Measurements from ENCODE around the gene GDPD5.

GDPD5 gene

GRCh38 chr11:75487365-75487764 is 38.4 kb downstream of the GDPD5 start:
- DNase-seq: no peak

- no peak for DNase-seq
Measured at GRCh38 chr11:75485742-75486141, 40.0 kb downstream of the GDPD5 start.

GRCh38 chr11:75482931-75483469 is 42.7 kb downstream of the GDPD5 start:
- DNase-seq: no peak

- no peak for DNase-seq
Measured at GRCh38 chr11:75481922-75482606, 43.7 kb downstream of the GDPD5 start.

- no peak for DNase-seq
Measured at GRCh38 chr11:75481223-75481921, 44.4 kb downstream of the GDPD5 start.

GRCh38 chr11:75480185-75481175 is 45.3 kb downstream of the GDPD5 start:
- no peak for DNase-seq

GRCh38 chr11:75479597-75480145 is 46.1 kb downstream of the GDPD5 start:
- no peak for DNase-seq

DNA sequence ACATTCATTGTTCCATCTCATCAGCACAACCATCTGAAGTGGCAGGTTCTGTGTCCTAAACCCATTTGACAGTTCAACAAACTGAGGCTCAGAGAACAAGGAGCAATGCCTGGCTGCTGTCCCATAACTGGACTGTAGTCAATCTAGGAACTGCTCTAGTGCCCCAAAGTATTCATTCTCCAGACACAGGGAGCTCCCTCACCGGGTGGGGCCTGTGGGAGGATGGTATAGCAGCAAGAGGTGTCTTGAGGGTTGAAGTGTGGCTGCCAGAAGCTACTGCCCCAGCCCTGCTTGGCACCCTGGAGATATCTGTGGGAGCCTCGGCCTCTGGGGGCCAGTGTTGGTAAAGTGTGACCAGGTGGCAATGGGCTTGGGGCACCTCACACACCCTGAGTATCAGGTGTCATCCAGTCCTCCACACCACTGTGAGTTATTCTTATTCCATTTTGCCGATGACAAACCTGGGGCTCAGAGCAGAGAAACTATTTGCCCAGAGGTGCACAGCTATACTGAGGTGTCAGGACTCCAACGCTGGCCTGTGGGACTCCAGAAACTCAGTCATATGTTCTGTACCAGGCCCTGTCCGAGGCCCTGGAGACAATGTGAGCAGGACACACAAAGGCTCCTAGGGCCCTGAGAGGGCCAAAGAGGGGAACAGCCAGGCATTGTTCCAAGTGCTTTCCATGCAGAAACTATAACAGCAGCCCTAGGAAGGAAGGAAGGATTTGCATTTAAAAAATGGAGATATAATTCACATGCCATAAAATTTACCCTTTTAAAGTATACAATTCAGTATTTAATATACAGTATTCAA is 46.8 kb downstream of the GDPD5 start:
- no peak for DNase-seq

DNA sequence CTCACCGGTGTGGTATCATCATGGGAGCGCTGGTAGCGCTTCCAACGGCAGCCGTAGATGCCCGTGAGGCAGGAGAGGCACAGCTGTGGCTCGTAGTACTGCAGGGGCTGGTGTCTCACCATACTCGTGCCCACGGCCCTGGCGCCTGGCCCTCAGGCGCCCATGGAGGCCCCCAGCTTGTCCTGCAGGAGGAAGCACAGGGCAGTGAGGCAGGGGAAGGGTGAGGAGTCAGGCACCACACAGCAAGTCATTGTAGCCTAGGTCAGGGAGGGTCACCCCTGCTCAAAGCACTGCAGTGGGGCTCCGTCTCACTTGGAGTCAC is 48.2 kb downstream of the GDPD5 start:
- DNase-seq: no peak

GRCh38 chr11:75476739-75477613 is 48.8 kb downstream of the GDPD5 start:
- DNase-seq: peak; percentile 89

DNA sequence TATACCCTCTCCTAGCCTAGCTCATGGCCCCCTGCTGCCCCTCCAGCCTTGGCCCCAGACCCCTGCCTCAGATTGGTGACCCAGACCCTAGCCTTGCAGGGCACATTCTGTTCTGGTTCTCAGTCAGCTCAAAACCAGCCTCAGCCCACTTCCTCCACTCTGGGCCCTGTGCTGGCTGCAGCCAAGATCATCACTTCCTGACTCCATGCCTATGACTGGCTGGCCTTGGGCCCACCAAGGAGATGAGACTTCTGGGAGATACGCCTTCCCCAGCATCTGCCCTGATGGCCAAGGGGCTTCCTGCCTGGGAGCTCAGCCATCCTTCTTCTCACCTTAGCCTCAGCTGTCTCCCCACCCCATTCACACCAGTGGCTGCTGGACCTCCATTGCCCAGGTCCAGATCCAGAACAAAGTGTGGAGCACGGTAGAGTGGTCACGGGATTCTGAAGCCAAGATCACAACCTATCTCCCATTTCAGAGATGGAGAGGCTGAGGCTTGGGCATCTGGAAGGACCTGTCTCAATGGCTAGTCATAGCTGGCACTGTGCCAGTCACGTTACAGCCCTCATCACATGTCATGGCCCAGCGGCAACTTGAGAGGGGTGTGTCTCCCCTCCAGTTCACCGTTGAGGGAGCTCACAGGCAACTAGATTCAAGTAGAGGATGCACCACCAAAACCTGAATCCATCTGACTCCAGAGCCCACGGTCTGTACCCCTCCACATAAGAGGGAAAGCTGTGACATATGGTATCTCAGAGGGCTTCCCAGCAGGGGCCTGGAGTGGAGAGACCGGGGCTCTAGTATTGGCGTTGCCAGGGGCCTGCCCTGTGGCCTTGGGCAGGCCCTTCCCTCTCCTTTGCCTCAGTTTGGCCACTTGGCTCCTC is 49.7 kb downstream of the GDPD5 start:
- peak; percentile 88 for DNase-seq

- no peak for DNase-seq
Measured at GRCh38 chr11:75474878-75475766, 50.6 kb downstream of the GDPD5 start.

GRCh38 chr11:75474240-75474639 is 51.5 kb downstream of the GDPD5 start:
- DNase-seq: no peak

- DNase-seq: no peak
Measured at GRCh38 chr11:75473684-75474083, 52.1 kb downstream of the GDPD5 start.

DNA sequence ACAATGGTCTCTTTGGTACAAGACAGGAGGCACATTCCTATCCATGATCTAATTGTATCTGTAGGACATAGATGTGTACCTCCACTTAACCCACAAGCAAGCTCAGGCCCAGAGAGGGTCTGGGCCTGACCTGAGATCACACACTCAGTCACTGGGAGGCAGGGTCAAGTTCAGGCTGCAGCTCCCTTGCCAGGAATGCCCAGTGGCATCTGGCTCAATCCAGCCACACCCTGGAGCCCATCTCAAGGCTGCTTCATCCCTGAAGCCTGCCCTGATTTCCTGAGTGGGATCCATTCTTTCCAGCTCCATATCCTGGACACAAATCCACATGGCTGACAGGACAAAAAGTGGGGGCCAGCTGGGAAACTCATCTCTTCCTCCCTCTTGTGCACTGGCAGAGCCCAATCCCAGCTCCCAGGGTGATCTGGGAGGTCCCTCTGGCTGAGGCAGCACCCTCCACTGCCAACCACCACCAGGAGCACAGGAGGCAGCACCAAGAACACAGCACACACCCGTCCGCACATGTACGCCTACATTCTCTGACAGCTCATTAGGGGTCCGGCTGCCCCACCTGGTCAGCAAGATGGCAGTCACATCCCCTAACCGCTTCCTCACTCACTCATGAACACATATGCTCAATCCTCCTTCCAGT is 53.5 kb downstream of the GDPD5 start:
- no peak for DNase-seq

DNA sequence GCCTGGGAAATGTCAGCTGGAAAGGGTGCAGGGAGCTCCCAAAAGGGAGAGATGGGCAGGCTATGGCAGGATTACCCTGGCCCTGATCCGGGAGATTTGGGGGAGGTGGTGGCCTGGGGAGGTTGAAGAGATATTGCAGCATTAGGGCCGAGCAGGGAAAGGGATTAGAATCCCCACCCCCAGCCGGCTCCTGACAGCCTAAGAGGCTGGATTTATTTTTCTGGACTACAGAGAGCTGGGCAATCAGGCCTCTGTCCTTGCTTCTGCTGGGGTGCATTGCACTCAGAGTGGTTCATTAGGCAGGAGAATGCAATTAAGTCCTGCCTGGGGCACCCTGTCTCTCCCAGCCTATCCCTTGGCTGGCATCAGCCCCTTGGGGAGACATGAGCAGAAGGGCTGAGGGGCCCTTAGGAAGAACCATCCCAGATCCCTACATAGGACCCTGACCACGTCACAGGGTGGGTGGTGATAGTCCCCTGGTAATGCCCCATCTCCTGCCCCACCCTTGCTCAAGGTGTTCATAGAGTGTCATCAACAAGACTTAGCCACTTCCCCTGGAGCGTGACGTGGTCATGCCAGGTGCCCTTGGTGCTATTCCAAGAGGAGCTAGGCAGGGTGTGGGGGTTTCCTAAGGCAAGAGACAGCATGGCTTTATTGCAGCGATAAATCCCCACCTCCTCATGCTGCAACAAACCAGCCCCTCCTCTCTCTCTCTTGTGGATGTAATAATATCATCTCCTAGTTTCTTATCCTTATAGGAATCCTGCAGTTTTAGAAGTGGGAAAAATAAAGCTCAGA is 54.4 kb downstream of the GDPD5 start:
- peak; percentile 73 for DNase-seq

DNA sequence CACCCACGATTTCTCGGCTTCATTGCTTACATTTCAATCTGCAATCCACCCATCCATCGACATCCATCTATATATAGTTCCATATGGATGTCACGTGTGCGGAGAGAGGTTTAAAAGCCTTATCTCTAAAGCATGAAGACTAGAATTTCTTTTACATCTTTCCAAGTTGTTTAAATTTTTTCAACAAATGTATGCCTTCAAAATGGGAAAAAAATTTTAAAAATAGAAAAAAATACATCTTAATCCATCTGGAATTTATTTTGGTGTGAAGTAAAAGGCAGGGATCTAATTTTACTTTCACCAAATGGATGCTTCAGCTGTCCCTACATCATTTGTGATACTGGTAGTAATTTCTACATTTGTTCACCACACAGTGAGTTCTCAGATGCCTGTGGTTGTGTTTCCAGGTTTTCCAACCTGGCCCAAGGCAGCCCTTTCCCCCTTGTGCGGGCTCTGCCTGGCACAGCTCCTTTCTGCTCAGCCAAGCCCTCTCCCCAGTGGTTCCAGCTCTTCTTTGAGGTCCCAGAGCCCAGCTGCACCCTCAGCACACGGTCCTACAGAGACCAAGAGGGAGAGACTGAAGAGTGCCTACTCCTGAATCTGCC is 55.2 kb downstream of the GDPD5 start:
- DNase-seq: no peak

Measured in DMS79 treated with DMSO at 0.1 percent for 48 hours (cell line).